Ascending aorta (tissue), 2 donors: ENCODE measurements around the gene EP400. TPM values are rescaled to one million over a fixed set of nuclear protein-coding genes. Genes with fewer than 3 reads are reported as not detected.

Source experiments
- DNase-seq, 2 donors: peaks; one replicate each; pipeline ENCODE4 v3.0.0-alpha.2; 2019; ENCODE audit warnings: low spot score in 2 of 2
- H3K27ac ChIP-seq, 2 donors: fragments of 200-600 bp; sonication (generic); one replicate each; pipeline ENCODE4 v1.5.1; 2016 to 2017; ENCODE audit warnings: mild to moderate bottlenecking in 1 of 2
- H3K27me3 ChIP-seq: fragments of 200-600 bp; sonication (generic); one replicate; pipeline ENCODE4 v1.5.1; 2017
- H3K36me3 ChIP-seq, 2 donors: fragments of 200-600 bp; sonication (generic); one replicate each; pipeline ENCODE4 v1.5.1; 2016
- H3K4me1 ChIP-seq, 2 donors: fragments of 200-600 bp; sonication (generic); one replicate each; pipeline ENCODE4 v1.5.1; 2016 to 2017; ENCODE audit warnings: mild to moderate bottlenecking in 1 of 2
- H3K4me3 ChIP-seq, 2 donors: fragments of 200-600 bp; sonication (generic); one replicate each; pipeline ENCODE4 v1.5.1; 2016 to 2017; ENCODE audit warnings: mild to moderate bottlenecking in 1 of 2
- H3K9me3 ChIP-seq, 2 donors: fragments of 200-600 bp; sonication (generic); one replicate each; pipeline ENCODE4 v1.5.1; 2016
- intact Hi-C: fragments of 100-400 bp; cut with DNase I; formaldehyde crosslinking; loops from one replicate; pipeline ENCODE4 v1.15.1; 2023
- total RNA-seq: library from RNA; depleted of rRNA; stranded (reverse); fragments of >200 nt; gene quantifications from one replicate; pipeline ENCODE4 v1.1.0, GENCODE V29; 2016
- TF ChIP-seq, protein P1 (sequence below), 3 experiments: fragments of 200-600 bp in 2 of 3; fragments of 450-650 bp in 1 of 3; sonication (generic) in 2 of 3; IDR thresholded peaks; one replicate each; pipeline ENCODE4 v1.5.1; 2016 to 2019; ENCODE audit warnings: antibody characterized with exemption in 3 of 3, mild to moderate bottlenecking in 1 of 3, moderate library complexity in 1 of 3

Gene EP400
- total RNA-seq, 1 donor from 2014 or later, result 23.3 TPM

DNA sequence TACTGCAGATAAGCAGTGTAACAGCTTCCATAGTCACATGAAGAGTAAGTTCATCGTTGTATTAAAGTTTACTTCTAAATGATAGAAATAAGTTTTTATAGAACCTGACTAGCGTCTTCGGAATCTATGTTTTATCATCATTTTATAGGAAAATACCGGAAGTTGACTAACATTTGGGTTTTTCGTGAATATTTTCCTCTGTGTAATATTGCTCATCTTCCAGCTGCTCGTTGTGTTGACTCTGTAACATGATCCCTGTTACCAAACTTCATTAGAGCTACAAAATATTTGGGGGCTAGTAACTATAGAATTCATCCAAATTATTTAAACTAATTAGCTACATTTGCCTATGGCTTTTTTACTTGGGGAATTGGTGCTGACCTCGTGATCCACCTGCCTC, 157.2 kb downstream of the EP400 start:
- DNase-seq, result no peak
- intact Hi-C loops, result no loop called here
- Histone ChIP-seq H3K27ac (no peak overlapping the region), H3K4me3 (no peak overlapping the region), H3K36me3 (peaks cover 10 to 43% of the 10 kb centered on the region in 2 donors), H3K4me1 (no peaks in the 10 kb centered on the region), H3K9me3 (no peaks in the 10 kb centered on the region), H3K27me3 (no peaks in the 10 kb centered on the region)
- TF ChIP-seq, protein P1, sequence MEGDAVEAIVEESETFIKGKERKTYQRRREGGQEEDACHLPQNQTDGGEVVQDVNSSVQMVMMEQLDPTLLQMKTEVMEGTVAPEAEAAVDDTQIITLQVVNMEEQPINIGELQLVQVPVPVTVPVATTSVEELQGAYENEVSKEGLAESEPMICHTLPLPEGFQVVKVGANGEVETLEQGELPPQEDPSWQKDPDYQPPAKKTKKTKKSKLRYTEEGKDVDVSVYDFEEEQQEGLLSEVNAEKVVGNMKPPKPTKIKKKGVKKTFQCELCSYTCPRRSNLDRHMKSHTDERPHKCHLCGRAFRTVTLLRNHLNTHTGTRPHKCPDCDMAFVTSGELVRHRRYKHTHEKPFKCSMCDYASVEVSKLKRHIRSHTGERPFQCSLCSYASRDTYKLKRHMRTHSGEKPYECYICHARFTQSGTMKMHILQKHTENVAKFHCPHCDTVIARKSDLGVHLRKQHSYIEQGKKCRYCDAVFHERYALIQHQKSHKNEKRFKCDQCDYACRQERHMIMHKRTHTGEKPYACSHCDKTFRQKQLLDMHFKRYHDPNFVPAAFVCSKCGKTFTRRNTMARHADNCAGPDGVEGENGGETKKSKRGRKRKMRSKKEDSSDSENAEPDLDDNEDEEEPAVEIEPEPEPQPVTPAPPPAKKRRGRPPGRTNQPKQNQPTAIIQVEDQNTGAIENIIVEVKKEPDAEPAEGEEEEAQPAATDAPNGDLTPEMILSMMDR (IDR thresholded peaks at IDR 0.05), result no peak

DNA sequence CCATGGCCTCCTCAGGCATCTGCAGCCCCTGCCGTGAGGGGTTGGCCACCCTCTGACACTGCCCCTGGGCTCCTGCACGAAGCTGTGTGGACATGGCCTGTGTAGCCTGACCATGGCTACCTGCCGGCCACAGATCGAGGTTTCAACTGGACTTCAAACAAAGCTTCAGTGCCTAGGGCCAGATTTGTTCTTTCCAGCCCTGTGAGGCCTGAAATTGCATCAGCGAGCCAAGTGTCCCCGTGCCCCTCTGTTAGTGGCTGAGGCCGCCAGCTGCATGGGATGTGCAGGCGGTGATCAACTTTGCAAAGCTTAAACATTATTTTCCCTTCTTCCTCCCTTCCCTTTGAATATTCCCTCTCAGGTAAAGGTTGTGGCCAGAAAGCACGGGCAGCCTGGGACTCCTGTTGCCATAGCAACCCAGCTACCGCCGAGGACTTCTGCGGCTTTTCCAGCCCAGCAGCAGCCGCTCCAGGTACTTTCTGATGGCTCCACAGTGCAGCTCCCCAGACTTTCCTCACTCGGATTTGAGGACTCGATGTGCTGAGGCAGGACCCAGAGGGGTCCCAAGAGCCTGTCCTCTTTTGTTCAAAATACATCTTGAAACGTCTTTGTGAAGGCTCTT, 158.6 kb downstream of the EP400 start:
- TF ChIP-seq, protein P1 (IDR thresholded peaks at IDR 0.05), result no peak
- intact Hi-C loops, result no loop called here

DNA sequence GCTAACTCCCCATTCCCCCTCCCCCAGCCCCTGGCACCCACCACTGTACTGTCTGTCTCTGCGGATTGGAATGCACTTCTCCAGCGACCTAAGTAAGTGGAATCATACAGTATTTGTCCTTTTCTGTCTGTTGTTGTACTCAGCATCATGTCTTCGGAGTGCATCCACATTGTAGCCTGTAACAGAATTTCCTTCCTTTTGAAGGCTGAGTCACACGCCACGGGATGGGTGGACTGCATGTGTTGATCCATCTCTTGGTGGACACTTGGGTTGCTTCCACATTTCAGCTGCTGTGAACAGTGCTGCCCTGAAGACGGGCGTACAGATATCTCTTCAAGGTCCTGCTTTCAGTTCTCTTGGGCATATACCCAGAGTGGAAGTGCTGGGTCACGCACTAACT, 160.0 kb downstream of the EP400 start:
- intact Hi-C loops, result no loop called here
- no peak for DNase-seq
- Histone ChIP-seq H3K4me1 (no peaks in the 10 kb centered on the region), H3K9me3 (no peaks in the 10 kb centered on the region), H3K27ac (no peak overlapping the region), H3K4me3 (no peak overlapping the region), H3K36me3 (peaks cover 18 to 61% of the 10 kb centered on the region in 2 donors), H3K27me3 (no peaks in the 10 kb centered on the region)
- TF ChIP-seq, protein P1 (IDR thresholded peaks at IDR 0.05), result no peak

More for the DNA sequence above, 158.6 kb downstream of the EP400 start:
- no peak overlapping the region for H3K27ac ChIP-seq
- no peaks in the 10 kb centered on the region for H3K4me1 ChIP-seq
- H3K27me3 ChIP-seq, result no peaks in the 10 kb centered on the region
- no peak for DNase-seq
- peaks cover 10 to 47% of the 10 kb centered on the region in 2 donors for H3K36me3 ChIP-seq
- no peaks in the 10 kb centered on the region for H3K9me3 ChIP-seq
- no peak overlapping the region for H3K4me3 ChIP-seq

DNA sequence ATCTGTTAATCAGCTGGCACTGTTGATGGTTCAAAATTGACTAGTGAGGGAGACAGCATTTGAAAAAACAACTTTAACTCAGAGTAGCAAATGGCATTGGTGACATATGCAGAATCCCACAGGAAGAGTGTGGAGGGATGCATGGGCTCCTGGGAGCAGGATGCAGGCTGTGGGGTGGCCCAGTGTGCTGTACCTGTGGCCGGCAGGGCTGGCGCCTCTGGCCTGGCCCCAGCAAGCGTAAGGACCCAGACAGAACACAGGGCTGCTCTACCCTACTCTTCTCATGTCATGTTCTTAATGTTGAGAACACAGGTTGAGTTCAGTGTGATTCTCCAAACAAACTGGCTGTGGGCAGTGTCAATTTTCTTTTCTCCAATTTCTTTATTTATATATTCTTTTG, 160.9 kb downstream of the EP400 start:
- Histone ChIP-seq H3K4me3 (no peak overlapping the region), H3K36me3 (peaks cover 21 to 63% of the 10 kb centered on the region in 2 donors), H3K9me3 (no peaks in the 10 kb centered on the region), H3K27ac (no peak overlapping the region), H3K4me1 (no peaks in the 10 kb centered on the region), H3K27me3 (no peaks in the 10 kb centered on the region)
- no peak for DNase-seq
- intact Hi-C loops, result no loop called here
- TF ChIP-seq, protein P1 (IDR thresholded peaks at IDR 0.05), result no peak

DNA sequence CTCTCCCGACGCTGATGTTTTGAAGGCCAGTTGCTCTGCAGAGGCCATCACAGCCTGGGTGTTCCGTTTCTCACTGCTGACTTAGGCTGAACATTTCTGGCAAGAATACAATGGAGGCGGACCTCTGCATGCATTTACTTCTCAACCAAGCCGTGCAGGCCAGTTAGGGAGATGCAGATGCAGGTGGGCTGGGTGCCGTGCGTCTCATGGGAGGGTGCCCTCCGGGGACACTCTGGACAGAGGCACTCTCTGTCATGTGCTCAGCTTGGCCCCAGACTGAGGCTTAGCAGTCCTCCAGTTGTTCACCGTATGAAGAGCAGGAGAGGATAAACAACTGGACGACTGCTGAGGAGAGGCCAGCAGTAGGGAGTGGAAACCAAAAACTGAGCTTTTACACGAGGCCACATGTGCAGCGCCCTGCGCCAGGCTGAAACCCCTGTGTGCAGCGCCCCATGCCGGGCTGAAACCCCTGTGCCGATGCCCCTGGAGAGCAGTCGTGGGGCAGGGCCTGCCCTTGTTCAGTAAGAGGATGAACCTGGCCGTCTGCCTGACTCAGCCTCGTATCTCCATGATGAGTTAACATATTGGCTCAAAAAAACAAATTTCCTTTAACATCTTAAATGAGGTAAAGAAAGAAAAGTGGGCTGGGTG, 162.0 kb downstream of the EP400 start:
- TF ChIP-seq, protein P1 (IDR thresholded peaks at IDR 0.05), result no peak
- Histone ChIP-seq H3K27ac (no peak overlapping the region), H3K9me3 (no peaks in the 10 kb centered on the region), H3K4me3 (no peak overlapping the region), H3K27me3 (no peaks in the 10 kb centered on the region), H3K36me3 (peaks cover 31 to 74% of the 10 kb centered on the region in 2 donors), H3K4me1 (no peaks in the 10 kb centered on the region)
- no peak for DNase-seq
- intact Hi-C loops, result no loop called here
